Activated effector memory CD4-positive, alpha-beta T cell treated with anti-CD3 and anti-CD28 coated beads, Interleukin-2, amount 50 U/mL, for 16 hours (primary cell): ENCODE results near the gene PARP16.

Source experiments
- DNase-seq: peaks from one replicate; pipeline ENCODE4 v3.0.0-alpha.2; 2020

The PARP16 gene, protein sequence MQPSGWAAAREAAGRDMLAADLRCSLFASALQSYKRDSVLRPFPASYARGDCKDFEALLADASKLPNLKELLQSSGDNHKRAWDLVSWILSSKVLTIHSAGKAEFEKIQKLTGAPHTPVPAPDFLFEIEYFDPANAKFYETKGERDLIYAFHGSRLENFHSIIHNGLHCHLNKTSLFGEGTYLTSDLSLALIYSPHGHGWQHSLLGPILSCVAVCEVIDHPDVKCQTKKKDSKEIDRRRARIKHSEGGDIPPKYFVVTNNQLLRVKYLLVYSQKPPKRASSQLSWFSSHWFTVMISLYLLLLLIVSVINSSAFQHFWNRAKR

GRCh38 chr15:65286704-65287519 is at the start of gene PARP16:
PARP16 (minus strand) TSS chr15:65286883; CDS start chr15:65286426, 457 bp downstream.
- DNase-seq = peak; percentile 97

DNA sequence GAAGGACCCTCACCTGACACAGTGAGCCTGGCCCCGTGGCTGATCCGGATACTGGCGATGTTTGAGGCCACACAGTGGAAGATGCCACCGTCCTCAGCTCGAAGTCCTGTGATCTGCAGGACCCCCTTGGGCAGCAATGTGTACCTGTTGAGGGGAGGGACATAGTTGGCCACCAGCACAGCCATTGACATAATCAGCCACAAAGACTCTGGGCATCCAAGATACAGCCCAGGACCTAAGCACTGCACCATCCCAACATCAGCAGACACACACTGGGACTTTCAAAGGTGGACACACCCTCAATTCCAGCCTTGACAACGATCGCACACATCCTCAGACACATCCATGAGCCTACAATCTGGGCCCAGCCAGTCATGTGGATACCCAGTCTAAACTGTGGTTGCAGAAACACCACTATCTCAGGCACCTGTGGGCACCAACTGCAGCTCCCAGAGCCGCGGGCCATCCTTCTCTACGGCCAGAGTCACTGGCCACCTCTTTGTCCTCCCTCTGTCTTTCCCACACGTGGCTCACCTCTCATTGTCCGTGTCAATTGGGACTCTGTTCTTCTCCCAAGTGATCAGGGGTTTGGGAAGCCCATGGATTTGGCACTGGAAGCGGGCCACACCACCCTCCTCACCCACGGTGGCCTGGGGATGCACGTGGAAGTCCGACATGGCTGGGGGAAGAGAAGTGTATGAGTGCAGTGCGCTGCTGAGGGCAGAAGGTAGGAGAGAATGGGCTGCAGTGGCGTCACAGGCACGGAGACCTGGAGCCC is 48.8 kb upstream of the PARP16 start:
- no peak for DNase-seq

GRCh38 chr15:65334586-65335231 is 48.0 kb upstream of the PARP16 start:
- no peak for DNase-seq

GRCh38 chr15:65333856-65334255 is 47.2 kb upstream of the PARP16 start:
- DNase-seq = no peak

DNA sequence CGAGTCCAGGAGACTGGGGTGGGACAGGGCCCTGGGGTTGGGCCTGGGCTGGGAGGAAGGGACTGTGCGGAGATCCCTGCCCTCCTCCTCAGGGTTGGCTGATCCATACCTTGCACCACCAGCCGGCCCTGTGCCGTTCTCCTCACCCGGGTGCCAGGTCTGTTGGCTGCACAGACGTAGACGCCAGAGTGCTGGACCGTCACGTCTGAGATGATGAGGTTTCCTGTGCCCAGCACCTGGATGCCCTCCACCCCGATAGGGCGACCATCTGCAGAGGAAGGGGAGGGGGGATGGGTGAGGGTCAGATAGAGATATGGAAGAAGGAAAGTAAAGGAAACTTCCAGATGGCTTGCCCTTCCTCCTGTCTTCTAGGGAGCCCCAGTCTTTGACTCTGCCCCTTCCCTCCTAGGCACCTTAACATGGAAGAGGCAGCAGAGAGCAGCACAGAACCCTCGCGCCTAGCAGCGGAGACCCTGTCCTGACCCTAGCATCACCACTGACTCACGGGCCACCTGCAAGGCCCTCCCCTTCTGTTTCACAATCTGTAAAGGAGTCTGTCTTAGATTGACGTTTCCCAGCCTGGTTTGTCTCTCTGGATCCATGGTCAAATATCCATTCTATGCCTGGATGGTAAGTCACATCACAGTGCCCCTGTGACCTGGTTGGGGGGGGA is 46.6 kb upstream of the PARP16 start:
- DNase-seq = no peak

DNA sequence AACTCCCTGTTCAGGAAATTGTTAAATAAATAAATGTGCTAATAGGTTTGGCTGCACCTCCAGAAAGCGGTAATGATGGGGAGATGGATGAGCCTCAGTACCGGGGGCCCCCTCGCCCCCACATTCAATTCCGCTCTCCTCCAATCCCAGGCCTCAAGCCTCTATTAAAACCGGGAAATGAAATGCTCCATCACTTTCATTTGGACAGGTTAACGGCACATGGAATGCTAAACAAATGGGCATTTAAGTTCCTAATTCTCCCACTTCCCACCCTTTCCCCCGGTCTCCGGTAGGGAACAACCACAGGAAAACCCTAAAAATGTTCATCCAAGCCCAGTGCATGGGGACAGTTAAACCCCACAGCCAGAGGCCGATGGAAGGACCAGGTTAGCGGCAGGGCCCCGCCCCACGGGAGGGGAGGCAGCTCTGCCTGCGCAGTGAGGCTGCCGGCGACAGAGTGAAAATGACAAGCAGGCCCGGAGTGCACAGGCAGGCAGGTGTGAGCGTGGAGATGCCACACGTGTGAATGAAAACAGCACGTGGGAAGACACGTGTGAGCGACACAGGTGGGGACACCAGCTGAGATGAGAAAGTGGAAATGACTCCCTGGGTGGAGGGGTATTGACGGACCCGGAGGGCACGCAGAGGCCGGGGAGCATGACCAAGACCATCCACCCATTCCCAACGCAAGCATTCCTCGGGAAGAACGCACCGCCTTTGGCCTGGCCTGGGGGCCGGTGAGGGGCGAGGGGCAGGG is 45.9 kb upstream of the PARP16 start:
- no peak for DNase-seq

GRCh38 chr15:65331811-65332210 is 45.1 kb upstream of the PARP16 start:
- DNase-seq = no peak

- DNase-seq = no peak
Measured at GRCh38 chr15:65330934-65331645, 44.4 kb upstream of the PARP16 start.

DNA sequence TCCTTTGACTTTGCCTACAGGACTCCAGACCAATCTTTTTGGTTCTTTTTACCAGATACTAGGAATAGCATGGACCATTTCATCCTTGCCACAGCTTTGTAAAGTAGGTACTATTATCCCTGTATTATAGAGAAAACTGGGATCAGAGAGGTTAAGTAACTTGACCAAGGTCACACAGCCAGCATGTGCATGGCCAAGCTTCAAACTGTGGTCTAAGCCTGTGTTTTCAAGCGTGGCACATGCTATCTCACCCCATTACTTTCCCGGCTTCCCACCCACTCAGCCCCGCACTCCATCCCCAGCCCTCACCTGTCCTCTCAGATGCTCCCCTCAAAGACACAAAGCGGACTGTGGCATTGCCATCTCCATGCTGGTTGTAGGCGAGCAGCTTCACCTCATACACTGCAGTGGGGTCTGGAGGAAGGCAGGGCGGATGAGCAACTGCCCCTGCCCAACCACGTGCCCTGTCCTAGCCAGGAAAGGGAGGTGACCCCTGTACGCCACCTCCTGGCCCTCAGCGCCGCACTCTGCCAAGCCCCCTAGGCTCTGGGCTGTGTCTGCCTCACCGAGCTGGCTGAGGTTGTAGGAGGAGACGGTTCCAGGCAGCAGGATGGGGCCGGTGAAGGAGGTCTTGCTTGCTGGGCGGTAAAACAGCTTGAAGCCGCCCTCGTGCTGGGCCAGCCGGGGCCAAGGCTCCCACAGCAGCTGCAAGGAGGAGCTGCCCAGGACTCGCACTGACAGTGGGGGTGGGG is 43.5 kb upstream of the PARP16 start:
- DNase-seq = no peak

DNA sequence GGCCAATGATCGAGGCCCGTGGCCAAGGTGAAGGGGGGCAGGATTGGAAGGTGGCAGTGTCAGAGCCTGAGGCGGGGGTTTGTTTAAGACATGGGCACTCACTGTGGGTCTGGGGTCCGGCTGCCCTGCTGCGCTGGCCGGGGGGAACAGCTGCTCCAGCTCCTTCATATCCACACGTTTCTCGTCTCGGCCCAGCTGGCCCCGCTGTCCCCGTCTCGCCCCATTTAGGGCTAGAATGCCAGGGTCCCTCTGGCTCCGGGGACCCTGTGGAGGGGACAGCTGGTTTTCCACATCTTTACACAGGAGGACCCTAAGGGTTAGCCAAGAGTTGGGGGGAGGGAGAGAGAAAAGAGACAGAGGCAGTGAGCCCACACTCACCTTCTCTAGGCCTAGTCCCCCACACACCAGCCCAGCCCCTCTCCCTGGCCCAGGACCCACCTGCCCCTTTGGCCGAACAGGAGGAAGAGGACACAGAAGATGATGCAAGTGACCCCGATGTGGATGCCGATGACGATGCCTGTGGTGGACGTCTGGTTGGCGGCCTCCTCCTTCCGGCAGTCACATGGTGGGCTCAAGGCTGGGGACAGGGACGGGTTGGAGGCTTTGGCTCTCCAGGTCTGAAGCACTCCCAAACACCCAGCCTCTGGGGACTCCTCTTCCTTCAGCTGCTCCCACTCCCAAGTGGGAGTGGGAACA is 42.8 kb upstream of the PARP16 start:
- DNase-seq = no peak

DNA sequence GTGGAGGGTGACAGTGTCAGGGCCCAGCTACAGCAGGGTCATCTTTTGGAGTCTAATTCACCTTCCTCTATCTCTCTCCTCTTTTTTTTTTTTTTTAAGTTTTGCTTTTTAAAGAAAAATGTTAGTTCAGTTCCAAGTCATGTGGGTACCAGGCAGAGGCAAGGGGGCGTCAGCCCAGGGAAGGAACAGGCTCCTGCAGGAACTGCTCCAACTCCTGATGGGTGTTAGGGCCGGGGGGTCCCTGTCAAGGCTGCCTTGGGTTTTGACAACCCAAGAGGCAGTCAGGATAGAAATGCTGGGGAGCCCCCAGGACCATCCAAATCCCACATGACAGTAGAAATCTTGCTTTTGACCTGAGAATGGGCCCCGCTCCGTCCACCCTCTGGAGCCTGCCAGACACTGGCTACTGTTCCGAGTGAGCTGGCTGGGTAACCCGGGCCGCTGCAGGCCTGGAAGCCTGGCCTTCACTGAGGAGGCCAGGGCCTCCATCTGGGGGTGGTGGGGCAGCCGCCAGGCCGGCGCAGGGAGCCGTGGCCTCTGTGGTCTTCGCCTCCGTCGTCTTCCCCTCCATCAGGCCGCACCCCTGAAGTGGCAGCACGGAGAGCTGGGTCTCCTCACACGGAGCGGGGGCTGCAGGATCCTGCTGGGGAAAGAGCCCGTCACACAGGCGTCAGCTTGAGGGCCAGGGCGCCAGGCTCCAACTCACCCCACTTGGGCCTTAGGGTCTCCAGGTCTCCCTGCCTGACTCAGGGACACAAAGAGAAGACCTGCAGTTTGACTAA is 42.0 kb upstream of the PARP16 start:
- DNase-seq = no peak

DNA sequence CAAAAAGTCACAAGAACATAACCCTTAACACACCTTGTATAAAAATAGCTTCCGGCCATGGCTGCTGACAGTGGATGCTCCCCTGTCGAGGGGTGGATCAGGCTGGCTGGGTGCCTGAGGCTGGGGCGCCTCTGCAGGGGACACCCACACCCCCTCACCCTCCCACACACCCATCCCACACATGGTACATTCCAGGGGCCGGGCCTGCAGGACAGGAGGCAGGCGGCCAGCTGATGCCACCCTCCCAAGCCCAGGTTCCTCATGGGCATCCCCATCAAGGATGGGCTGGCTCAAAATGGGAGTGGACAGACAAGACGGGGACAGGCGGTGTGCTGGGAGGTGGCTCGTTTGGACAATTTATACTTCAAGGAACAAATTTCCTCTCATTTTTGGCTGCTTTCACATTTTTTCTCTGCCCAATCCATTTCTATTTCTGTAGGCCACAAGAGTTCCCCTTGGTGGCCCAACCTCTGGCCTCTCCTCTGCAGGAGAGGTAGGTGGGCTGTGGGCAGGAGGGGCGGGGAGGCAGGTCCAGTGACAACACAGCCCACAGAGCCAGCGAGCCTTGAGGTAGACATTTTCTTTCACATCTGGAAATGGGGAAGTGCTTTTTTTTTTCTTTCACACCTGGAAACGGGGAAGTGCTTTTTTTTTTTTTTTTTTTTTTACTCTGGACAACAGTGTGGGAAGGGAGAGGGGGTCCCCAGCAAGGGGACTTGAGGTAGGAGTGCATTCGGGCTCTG is 41.1 kb upstream of the PARP16 start:
- DNase-seq = no peak

DNA sequence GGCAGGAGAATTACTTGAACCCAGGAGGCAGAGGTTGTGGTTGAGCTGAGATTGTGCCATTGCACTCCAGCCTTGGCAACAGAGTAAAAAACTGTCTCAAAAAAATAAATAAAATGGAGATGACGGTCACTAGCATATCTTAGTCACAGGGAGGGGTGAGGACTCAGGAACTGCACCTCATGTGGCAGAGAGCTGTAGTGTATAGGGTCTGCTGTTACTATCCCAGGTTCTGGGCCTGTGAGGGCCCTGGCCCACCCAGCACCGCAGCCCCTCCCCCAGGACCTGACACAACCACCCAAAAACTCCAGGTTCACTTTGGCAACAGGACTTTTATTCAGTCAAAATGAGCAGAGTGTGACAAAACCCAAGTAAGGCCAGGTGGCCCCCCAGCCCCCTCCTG is 40.1 kb upstream of the PARP16 start:
- DNase-seq = no peak

DNA sequence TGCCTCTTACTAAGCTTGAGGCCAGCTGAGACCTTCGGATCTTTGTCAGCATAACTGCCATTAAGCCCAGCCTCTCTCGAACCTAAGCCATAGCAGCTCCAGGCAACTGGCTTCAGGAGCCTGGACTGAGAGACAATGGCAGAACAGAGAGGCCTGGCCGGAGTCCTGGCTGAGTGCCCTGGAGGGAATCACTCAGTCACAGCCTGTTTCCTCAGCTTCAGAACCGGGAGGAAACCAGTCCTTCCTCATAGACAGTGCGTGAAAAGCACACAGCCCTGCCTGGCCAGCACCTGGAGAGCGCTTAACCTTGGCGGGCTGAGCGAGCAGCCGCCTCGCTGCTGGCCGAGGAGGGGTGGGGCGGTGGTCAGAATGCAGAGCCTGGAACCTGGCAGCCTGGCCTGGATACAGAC is 39.4 kb upstream of the PARP16 start:
- no peak for DNase-seq

DNA sequence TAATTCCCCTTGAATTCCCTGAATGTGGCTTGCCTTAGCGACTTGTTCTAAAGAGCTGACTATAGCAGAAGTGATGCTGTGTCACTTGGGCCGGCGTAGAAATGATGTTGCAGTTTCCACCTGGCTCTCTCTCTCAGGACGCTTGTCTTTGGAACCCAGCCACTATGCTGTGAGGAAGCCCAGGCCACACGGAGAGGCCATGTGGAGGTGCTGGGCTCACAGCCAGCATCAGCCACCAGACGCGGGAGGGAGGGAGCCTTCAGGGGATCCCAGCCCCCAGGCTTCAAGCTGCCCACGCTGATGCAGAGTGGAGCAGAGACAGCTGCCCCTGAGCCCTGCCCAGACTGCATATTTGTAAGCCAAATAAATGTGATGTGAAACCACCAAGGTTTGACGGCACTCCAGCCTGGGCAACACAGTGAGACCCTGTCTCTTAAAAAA is 36.4 kb upstream of the PARP16 start:
- no peak for DNase-seq

DNA sequence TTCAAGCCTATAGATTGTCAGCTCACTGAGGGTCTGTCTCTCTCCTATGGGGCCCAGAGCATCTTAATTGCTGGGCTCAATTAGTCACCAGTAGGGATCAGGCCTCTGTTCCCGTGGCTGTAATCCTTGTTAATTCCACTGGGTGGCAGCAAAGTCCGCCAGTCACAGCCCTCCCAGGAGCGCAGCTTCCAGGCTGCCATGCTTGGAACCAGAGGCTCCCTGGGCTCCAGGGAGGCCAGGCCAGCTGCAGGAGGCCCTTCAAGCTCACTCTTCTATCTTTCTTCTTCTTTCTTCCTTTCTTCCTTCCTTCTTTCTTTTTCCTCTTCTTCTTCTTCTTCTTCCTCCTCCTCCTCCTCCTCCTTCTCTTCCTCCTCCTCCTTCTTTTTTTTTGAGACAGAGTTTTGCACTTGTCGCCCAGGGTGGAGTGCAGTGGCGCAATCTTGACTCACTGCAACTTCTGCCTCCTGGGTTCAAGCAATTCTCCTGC is 32.2 kb upstream of the PARP16 start:
- peak; percentile 90 for DNase-seq

- DNase-seq = no peak
Measured at GRCh38 chr15:65312400-65312916, 25.8 kb upstream of the PARP16 start.
